ENCODE results near the gene NR6A1.

The NR6A1 gene

DNA sequence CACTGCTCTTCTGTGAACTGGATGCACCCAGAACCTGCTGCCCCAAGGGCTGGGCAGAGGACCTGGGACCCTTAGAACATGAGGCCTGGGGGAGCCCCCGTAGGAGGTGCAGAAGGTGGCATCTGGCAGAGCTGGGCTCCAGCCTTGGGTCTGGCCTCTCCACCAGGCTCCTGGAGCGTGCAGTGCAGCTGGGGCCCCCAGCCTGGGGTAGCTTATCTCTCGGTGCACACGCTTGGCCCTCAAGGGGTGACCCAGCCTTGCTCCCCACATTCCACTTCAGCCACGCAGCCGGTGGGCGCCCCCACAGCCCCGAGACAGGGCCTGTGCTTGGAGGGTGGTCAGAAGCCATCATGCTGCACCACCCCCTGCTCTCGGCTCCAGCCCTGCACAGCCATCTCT lies 258.3 kb downstream of the NR6A1 start:
- no peak for DNase-seq

DNA sequence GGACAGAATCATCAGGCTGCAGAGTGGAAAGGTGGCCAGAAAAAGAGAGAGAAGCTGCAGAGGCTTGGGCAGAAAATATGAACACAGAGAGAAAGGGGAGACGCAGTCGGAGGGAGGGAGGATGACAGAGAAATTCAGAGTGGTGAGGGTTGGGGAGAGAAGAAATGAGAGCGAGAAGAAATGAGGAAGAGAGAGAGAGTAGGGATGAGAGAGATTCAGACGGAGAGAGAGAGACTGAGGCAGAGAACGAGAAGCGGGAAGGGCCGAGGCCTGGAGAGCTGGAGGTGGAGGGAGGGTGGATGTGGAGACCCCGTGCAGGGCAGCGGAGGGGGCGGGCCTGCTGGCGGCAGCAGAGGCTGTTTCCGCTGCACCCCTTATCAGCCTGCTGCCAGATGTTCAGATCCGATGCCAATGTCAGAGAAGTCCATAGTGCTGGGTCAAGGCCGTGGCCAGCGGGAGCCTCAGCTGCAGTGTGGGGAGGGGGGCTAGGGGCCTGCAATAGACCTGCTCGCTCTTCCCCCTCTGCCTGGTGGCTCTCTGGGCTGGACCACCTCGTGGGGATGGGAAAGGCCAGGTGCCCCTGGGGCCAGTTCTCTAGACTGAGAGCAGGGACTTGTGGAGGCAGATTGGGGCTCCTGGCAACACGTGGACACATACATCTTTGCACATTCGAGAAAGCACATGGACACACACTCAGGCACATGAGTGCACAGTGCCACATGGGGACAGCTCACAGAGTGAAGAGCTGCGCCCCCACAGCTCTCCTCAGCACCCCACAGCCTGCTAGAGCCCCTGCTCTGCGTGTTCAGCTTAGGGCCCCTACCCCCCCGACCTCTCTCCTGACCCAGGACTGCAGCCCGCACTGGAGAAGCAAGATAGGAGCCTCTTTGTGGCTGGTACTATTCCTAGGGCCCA lies 259.0 kb downstream of the NR6A1 start:
- no peak for DNase-seq

DNA sequence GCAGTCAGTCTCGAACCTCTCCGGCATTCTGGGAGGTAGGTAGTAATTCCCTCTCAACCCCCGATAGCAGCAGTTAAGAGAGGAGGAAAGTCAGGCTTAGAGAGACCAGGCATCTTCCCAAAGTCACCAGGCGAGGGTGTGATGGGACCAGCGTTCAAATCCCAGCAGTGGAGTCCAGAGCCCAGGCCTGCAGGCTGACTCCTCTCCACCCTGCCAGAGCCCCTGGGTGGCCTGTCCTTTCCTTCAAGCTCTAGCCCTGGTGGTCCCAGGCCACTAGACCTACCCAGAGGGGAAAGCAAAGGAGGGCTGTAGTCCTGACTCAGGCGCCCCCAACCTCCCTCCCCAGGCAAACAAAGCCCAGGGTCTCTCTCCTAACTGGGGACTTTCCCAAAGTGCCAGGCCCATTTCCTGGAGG lies 259.7 kb downstream of the NR6A1 start:
- DNase-seq: no peak

DNA sequence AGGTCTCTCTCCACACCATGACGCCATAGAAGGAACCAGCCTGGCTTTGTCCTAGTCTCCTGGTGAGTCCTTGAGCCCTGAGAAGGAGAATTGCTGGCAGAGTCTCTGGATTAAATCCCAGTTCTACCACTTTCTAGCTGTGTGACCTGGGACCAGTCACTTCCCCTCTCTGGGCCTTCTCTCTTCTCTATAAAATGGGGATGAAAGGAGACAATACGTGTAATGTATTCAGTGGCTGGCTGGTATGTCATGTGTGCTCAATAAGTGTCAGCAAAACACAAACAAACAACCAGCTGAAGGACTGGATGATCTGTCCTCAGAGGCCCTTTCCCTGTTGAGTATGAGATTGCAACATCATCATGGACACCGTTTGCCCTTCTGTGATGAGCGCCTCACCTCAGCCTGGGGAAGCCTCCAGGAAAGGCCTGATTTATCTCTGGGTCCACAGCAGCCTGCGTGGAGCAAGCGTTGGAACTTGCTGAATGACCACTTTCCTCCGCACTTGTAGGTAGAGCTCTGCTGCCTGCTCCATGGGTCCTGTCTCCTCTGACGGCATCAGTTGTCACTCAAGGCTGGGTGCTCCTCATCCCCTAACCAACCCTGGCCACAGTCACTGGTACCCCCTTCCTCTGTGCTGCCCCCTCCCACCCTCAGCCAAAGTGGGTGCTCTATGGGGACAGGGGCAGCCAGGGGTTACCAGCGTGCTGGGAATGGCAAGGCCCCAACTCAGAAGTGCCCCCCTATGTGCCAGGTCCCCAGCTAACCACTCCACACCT lies 260.3 kb downstream of the NR6A1 start:
- DNase-seq: no peak

DNA sequence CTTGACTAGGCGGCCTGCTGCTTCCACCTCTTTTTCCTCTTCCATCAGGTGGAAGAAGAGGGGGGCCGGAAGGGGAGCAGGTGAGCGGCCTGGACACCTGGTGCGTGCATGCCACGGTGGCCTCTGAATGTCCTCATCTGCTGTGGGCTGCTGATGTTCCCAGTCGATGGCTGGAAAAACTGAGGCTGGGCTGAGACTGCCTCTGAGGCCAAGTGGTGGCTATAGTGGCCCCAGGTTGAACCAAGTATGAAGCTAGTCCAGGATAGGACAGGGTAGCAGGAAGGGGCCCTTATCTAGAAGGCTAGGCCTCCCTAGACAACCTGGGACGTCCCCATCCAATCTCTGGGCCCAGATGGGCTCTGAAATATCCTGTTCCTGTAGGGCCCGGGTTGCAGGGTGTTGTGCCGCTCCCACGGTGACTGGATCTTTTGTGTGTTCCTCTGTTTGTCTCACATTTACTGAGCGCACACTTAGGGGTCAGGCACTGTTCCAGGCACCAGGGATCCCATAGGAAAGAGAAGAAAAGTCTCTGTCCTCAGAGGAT lies 263.2 kb downstream of the NR6A1 start:
- DNase-seq: no peak

DNA sequence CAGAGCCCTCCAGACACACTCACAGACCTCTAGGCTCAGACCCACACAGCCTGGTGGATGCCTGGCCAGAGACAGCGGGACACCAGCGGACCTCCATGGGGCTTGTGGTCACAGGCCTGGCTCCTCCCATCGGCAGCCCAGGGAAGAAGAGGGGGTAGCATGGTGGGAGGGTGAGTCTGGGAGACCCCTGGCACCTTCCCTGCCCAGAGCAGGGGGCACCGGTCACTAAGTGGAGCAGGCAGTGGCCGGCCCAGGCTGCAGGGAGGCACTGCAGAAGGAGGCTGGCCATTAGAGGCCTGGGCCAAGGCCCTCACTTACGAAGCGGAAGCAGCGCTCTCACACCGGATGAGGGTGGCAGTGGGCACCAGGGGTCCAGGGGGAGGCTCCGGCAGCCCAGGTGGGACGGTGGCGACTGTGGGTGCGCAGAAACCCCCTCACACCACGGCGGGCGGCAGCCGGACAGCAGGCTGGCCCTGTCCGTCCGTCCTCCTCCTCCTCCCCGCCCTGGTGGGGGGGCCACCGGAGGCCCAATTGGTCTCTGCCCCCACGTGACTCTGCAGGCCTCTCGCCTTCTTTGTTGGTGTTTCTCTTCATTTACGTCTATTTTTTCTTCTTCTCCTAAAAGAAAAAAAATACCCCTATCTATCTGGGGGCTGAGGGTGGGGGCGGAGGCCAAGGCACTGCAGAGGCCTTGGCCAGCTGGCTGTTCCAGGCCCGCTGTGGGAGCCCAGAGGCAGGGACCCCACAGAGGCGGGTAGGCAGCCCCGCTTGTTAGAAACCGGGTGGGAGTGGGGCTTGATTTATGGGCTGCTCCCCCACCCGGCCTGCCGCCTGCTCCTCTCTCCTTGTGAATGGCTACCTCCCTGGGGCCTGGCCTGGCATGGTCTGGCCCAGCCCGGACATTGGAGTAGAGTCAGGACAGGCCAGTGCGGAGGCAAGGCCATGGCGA lies 263.9 kb downstream of the NR6A1 start, which contains the start of gene NR5A1:
TSS of gene NR5A1 (minus strand) at position 469 of the 949 bp plus-strand sequence. CDS start 4,004 bp downstream, outside the sequence.
- no peak for DNase-seq

DNA sequence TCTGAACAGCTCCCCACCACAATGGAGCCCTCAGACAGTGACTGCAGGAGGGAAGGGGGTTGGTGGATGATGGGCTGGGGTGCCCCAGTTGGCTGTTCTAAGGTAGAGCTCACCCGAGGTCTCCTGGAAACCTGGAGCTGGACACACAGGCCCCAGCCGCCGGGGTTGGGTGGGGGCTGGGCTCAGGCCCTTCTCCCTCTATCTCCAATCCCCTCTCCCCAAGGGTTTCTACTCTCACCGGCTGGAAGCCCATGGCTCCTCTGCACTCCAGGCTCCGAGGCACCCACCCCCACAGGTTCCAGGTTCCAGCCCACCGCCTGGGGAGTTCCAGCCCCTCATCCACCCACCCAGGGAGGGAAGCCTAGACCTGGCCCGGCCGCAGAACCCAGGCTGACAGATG lies 264.7 kb downstream of the NR6A1 start:
- no peak for DNase-seq

DNA sequence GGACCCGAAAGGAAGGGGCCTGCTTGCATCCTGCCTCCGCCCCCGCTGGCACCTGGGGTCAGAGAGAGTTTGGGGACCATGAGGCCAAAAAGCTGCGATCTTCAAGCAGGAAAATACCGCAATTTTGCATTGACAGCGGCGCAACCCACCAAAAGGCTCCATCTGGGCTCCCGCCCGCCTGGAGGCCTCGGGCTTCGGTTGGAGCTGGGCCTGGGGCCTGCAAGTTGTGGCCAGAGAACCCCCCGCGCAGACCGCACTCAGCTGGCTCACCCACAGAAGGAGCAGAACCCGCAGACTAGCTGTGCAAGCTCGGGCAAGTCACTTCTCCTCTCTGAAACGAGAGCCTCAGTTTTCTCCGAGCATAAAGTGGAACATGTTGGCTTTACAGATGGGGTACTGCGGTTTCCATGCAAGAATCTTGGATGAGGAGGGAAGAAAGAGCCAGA lies 265.2 kb downstream of the NR6A1 start:
- no peak for DNase-seq

DNA sequence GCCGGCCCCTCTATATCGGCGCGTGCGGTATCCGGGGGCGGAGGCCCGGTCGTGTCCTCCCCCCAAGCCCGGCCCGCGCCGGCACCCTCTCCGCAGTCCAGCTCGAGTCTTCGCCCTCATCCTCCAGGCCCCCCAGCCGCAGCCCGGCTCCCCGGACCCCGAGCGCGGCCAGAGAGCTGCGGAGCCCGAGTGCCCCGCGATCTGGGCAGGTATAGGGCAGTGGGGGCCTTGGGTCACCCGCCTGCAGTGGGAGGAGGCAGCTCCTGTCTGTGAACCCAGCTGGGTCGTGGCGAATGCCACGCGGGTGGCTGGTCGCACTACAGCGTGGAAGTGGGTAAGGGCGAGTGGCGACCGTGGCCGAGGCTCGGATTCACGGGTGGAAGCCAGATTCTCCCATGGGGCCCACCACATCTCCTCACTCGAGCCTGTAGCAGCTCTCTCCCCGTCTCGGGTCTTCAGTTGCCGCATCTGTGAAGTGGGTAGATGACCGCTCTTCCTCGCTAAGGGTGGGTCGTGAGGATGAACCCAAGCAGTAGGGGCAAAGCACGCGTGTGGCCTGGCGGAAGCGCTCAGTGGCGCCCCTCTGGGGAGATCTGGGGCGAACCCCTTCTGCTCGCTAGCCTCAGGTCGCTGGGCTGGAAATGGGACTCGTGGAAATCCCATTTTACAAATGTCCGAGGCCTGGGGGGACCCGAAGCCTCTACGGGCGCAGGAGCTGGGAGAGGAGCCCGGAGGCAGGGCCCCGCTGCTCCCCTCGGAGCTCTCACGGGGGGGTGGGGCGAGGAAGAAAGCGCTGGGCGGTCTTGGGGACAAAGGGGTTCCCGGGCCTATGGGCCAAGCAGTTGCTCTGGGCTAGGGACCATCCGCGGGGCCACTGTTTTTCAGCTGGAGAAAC lies 265.9 kb downstream of the NR6A1 start:
- no peak for DNase-seq

DNA sequence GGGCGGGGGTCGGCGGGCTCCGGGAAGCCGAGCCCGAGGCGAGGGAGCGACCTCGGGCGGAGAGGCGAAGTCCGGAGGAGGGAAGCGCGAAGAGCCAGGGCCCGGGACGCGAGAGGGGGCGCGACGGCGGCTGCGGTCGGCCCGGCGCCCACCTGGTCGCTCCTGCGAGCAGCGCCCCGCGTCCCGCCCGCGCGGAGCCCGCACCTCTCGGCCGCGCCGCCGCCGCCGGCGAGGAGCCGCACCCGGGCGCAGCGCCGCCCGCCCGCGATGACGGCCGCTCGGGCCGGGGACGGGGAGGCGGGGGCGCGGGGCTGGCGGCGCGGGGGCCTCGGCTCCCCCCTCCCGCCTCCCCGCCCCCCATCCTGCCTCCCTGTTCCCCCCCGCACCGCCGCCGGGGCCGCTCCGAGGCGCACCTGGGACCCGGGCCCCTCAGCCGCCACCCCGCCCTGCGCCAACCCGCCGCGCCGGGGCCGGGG lies 266.5 kb downstream of the NR6A1 start:
- no peak for DNase-seq

DNA sequence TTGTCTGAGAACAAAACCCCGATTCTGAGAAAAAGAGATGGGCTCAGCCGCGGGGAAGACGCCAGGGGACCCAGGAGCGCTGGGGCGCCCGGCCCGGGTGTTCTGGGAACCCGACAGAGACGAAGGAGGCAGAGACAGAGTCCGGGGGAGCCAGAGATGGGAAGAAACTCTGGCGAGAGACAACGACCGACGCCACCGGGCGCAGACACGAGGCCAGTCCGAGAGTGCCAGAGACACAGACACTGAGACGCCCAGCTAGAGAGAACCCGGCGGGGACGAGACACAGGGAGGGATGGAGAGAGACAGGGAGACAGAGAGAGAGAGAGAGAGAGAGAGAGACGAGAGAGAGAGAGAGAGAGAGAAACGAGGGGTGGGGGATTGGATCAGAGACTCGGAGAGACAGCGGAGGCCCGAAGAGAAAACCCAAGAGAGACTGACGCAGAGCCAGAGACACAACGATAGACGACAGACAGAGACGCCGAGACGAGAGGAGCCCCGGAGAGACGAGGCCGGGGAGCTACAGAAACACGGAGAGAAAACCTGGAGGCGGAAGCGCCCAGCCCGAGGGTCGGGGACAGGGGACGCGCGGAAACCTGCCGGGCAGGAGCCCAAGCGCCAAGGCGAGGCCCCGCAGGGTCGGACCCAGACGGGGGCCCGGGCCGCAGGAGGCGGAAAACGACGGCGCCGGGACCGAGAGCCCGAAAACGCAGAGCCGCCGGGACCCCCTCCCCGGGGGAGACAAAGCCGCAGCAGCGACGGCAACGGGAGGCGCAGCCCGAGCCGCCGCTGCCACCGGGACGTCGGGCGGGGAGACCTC lies 267.2 kb downstream of the NR6A1 start:
- no peak for DNase-seq

DNA sequence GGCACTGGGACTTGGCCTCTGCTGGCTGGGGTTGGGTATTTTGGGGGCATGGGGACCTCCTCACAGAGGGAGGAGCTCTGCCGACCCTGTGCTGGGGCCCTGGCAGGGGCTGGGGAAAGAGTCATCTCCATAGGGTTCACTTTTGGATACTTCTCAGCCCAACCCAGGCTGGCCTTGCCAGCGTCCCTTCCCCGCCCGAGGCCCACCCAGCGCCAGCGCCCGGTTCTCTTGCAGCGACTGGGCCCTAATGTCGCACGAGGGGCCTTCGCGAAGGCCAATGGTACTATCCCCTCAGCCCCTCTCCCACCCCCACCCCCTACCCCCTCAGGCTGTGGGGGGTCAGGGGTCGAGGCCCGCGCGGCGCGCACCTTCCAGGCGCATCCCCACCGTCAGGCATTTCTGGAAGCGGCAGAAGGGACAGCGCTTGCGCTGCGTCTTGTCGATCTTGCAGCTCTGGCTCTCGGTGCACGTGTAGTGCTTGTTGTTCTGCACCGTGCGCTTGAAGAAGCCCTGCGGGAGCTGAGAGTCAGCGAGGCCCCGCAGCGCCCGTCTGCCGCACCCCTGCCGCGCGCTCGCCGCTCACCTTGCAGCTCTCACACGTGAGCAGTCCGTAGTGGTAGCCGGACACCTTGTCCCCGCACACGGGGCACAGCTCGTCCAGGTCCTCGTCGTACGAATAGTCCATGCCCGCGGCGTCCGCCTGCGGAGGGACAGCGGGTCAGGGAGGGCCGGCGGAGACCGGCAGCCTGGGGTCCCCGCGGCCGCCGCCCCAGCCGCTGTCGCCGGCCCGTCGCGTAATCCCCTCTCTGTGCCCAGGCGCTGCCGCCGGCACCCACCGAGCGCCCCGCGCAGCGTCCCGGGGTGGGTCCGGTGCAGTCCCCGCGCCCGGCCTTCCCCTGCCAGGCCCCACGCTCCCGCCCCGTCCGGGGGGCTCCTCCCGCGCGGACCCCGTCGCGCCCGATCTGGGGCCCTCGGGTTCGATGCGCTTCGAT lies 268.1 kb downstream of the NR6A1 start:
- DNase-seq: no peak

DNA sequence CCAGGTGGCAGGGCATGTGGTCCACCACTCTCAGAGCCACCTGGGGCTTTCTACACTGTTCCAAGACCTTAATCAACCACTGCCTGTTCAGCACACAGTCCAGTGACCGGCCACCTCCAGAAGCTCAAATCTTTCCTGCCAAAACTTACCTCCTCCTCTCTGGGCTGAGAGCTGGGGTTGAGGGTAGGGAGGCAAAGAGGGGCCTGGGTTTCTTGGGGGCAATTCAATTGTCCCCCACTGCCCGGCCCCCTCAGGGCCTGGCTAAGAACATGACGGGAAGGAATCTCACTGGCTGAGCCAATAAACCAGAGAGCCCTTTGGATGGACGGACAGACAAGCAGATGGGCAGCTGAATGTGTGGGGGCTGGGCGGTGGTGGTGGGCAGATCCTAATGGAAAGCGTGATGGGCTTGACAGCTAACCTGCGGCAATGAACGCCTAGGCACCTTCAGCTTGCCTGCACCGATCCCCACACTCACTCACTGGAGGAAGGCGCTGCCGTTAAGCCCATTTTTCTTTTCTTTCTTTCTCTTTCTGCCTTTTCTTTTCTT lies 269.3 kb downstream of the NR6A1 start:
- no peak for DNase-seq

DNA sequence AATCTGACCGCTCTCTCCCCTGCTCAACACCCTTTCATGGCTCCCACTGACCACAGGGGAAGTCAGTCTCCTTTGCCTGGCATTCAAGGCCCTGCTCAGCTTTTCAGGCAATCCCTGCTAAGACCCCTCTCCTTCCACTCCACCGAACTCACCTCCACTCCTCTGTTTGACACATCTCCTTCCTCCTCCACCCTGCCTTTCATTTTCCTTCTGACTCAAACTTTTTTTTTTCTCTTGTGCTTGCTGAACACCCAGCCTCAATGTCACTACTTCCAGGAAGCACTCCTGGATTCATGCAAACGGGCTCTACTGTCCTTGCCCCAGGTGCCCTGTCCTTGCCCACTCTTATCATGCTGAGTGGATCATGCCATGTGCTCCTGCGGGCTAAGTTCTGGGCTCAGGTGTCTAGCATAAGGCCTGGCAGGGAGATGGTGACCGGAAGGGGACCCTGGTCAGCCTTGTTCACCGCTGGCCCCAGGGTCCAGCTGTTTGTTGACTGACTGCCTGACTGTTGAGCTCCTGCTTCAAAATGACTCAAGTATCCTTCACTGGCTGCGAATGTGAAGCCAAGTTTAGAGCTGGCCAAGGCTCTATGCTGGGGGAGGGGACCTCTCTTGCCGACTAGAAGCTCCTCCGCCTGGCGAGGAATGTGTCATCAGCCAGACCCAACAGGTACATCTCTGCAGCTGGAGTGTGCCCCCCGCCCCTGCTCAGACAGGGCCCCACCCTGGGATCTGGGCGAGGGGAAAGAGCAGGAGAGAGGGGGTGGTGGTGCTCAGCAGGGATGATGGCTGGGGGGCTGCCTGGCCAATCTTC lies 270.1 kb downstream of the NR6A1 start:
- DNase-seq: no peak

DNA sequence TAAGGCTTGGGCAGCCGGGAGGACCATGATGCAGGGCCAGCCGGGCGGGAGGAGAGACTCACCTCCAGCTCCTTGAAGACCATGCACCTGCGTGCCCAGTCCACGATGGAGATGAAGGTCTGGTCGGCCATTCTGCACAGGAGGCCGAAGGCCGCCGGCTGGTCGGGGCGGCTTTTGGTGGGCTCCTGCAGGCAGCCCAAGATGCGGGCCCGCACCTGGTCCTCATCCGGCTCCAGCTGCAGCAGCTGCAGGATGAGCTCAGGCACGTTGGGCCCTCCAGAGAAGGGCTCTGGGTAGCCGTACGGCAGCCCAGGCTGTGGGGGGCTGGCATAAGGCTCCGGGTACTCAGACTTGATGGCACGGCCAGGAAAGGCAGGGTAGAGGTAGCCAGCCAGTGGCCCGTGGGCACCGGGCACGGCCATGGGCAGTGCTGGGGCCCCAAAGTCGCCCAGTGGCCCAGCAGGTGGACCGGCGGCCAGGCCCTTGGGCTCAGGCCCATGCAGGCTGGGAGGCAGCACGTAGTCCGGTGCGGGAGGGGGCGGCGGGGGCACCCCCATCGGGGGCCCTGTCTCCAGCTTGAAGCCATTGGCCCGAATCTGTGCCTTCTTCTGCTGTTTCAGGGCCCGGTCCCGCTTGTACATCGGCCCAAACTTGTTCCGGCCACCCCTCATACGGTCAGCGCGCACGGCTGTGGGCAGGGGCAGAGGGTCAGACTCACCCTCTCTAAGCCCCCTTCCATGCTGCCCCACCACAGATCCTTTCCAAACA lies 270.9 kb downstream of the NR6A1 start:
- no peak for DNase-seq

DNA sequence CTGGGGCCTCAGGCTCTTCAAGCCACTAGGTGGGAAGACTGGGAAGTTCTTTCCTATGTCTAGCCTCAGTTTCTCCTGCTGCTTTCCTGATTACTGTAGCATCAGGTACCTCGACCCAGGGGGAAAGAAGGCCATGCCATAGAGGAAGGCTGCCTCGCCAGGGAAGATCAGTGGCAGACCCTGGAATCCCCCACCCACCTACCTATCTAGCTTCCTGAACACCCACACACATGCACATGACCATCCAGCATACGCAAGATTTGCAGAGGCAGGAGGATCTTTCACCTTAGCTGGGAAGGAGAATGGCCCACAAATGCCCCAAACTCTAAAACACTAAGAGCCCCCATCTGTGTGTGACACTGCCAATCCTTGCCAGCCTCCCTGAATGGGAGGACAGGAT lies 271.9 kb downstream of the NR6A1 start:
- DNase-seq: no peak

Data from NCI-H1694 treated with DMSO at 0.1 percent for 48 hours (cell line).